Left lobe of liver (tissue), 2 donors: Measurements from ENCODE around the gene PIK3CD. TPM values are rescaled to one million over a fixed set of nuclear protein-coding genes. Genes with fewer than 3 reads are reported as not detected.
"Not testable (repeated sequence)": the region's sequence is repeated elsewhere in the genome, so short reads cannot be mapped to it uniquely, and the experiment has no call there.

Experiments used
- ATAC-seq: fragments of 200-7000 bp; cut with Tn5 transposase; one replicate; pipeline ENCODE4 v1.9.1; 2020; ENCODE audit warnings: mild to moderate bottlenecking, moderate library complexity
- DNase-seq: peaks from one replicate; pipeline ENCODE4 v3.0.0-alpha.2; 2020; ENCODE audit warnings: low spot score
- total RNA-seq: library from RNA; stranded (reverse); gene quantifications from one replicate; pipeline ENCODE4 v1.2.1, GENCODE V29; 2021
- donor health status: DM: no; HTN: no; CAD: no; lungs with moderate emphysema.
- donor health status: DM: no; HTN: yes; CAD: no.

The PIK3CD gene
- total RNA-seq, 1 donor from 2014 or later, result 2.6 TPM

- ATAC-seq (no peak), DNase-seq (no peak)
Observed at GRCh38 chr1:9653491-9654050, 2.0 kb downstream of the PIK3CD start.

- no peak for ATAC-seq
- no peak for DNase-seq
Observed at GRCh38 chr1:9654051-9654833, 2.7 kb downstream of the PIK3CD start.

- DNase-seq, result no peak
- no peak for ATAC-seq
Observed at GRCh38 chr1:9654834-9655723, 3.5 kb downstream of the PIK3CD start.

GRCh38 chr1:9655836-9656235 lies 4.3 kb downstream of the PIK3CD start:
- ATAC-seq, result no peak

GRCh38 chr1:9657521-9658032 lies 6.0 kb downstream of the PIK3CD start:
- DNase-seq (no peak), ATAC-seq (no peak)

More at GRCh38 chr1:9655836-9656235, 4.3 kb downstream of the PIK3CD start:
- no peak for DNase-seq

- no peak for ATAC-seq
- DNase-seq, result no peak
Observed at GRCh38 chr1:9658199-9658598, 6.7 kb downstream of the PIK3CD start.

GRCh38 chr1:9659328-9659727 lies 7.8 kb downstream of the PIK3CD start:
- DNase-seq (no peak), ATAC-seq (no peak)

GRCh38 chr1:9663257-9663656 lies 11.7 kb downstream of the PIK3CD start:
- DNase-seq (no peak), ATAC-seq (no peak)

GRCh38 chr1:9665193-9665592 lies 13.7 kb downstream of the PIK3CD start:
- ATAC-seq (no peak), DNase-seq (no peak)

- ATAC-seq (no peak), DNase-seq (no peak)
Observed at GRCh38 chr1:9668080-9668479, 16.5 kb downstream of the PIK3CD start.

GRCh38 chr1:9670085-9670484 lies 18.6 kb downstream of the PIK3CD start:
- no peak for ATAC-seq
- DNase-seq, result no peak

GRCh38 chr1:9671377-9672140 lies 20.0 kb downstream of the PIK3CD start:
- DNase-seq, result no peak
- ATAC-seq, result no peak

GRCh38 chr1:9672444-9672843 lies 20.9 kb downstream of the PIK3CD start:
- DNase-seq (no peak), ATAC-seq (no peak)

GRCh38 chr1:9675393-9675792 lies 23.9 kb downstream of the PIK3CD start:
- no peak for ATAC-seq
- DNase-seq, result no peak

- not testable (repeated sequence) for ATAC-seq, DNase-seq
Observed at GRCh38 chr1:9676128-9676527, 24.6 kb downstream of the PIK3CD start.

GRCh38 chr1:9676815-9677393 lies 25.4 kb downstream of the PIK3CD start:
- DNase-seq, result no peak
- no peak for ATAC-seq

- DNase-seq (no peak), ATAC-seq (no peak)
Observed at GRCh38 chr1:9680091-9680490, 28.6 kb downstream of the PIK3CD start.

GRCh38 chr1:9680828-9681227 lies 29.3 kb downstream of the PIK3CD start:
- no peak for ATAC-seq

GRCh38 chr1:9684801-9685200 lies 33.3 kb downstream of the PIK3CD start:
- DNase-seq (no peak), ATAC-seq (no peak)

More at GRCh38 chr1:9680828-9681227, 29.3 kb downstream of the PIK3CD start:
- no peak for DNase-seq
